ENCODE data around the gene OR10J5.

The OR10J5 gene

DNA sequence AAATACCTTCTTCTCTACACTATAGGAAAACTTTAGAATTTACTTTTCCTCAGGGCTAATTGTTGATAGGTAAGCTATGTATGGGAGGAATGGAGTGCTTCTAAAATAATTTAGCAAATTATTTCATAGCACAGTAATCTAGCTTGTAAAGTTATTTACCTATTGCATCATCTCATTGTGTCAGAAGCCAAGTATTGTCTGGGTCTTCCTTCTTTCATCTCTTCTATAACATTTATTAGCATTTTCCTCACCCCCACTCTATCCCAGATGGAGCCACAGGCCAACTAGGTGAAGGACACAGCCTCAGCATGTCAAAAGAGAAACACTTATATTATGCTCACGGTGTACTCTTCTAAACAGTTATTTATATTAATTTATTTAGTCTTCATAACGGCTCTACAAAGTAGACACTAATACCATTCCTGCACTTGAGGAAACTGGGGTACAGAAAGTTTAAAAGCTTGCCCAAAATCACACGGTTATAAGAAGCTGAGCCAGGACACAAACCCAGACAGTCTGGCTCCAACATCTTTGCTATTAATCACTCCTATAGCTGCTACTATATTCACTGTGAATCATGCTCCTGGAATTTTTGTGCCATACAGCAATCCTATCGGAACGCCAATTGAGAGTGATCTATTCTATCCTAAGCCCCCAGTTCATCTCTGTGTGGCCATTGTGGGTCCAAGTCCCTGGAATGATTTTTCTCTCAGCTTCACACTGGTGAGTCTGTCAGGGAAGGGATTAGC, 43.1 kb downstream of the OR10J5 start:
- no peak for TF ChIP-seq NFIC (IDR thresholded peaks at IDR 0.05)
- TF ChIP-seq MAX (IDR thresholded peaks at IDR 0.05), result no peak
- TF ChIP-seq CEBPB (IDR thresholded peaks at IDR 0.05), result no peak
- TF ChIP-seq TEAD4 (IDR thresholded peaks at IDR 0.05), result no peak
- no peak for TF ChIP-seq ZBTB7A (IDR thresholded peaks at IDR 0.05; ENCODE audit: low read depth)
